Measurements from ENCODE around the gene C10orf143.

The C10orf143 gene

DNA sequence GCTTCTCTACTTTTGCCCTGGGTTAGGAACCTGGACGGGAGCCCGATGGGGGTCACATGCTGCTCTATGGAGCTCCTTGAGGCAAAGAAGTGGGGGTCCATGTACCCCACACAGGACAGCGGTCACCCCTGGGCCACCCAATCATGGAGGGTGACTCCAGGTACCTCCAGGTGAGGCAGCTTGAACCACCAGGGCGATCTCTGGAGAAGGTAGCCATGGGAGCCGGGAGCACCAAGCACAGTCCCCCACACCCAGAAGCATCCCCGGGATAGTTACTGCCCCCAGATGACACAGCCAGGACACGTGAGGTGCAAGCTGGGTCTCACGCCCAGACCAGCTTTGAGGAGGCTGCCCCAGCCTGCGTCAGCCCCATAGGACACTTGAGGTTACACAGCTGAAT lies 58.4 kb downstream of the C10orf143 start:
- FAIRE-seq: no peak

DNA sequence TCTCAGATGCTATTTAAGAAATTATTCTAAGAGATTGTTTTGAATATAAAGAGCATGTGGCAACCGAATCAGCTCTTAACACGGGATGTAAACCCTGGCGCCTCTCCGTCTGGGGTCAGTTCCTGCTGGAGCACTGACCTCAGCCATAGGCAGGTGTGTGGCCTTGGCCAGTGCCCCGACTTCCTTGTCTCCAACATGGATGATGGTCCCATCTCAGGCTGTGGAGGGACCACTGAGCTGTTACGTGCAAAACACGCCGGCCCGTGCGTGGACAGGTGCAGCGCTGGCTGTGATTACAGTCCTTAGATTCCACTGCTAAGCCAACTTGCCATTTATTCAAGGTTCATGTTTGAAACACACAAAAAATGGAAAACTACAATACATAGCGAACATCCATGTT lies 59.9 kb downstream of the C10orf143 start:
- FAIRE-seq: no peak

DNA sequence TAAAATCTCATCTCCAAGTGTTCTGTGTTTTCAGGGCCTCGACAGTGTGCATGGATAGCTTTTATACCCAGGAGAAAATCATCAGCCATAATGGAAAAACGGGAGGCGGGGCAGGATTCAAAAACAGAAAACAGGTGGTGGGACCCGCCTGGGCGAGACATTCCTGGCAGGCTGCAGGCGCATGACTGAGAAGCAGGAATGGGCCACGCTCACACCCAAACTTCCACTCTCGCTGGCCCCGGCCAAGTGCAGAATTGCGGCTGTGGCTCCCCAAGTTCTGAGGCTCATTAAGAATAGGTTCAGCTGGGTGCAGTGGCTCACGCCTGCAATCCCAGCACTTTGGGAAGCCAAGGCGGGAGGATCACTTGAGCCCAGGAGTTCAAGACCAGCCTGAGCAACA lies 60.6 kb downstream of the C10orf143 start:
- FAIRE-seq: no peak

DNA sequence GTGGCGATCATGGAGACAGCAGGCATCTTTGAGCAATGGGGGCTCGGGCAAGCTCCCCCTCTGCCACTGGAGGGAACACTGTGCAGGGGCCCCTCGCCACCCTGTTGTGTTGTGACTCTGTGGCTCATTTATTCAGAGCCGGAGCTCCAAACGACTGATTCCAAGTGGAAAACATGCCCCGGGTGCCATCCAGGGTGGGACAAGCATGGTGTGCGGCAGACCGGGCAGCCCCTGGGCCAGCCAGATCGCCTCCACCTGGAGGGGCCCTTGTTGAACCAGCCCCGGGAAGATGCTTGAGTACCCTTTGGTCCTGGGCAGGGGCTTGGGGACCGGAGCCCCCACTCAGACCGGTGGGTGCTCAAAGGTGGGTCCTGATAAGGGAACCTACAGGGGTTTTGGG lies 61.4 kb downstream of the C10orf143 start:
- no peak for FAIRE-seq

DNA sequence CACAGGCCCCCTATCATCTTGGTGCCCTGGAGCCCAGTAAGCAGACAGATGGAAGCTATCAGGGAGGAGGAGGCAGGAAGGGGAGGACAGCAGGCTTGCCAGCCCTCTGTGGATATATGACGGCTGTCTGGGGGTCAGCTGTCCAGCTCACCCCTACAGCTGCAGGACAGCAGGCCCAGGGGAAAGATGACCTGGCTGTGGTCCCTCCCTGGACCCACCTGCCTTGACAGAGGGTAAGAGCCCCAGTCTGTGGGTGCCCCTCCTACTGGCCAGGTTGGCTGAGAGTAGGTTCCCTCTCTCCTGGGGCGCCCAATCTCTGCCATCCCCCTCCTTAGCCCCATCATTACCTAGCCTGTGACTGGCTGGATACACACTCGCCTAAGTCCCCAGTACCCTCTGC lies 62.5 kb downstream of the C10orf143 start:
- FAIRE-seq: no peak

DNA sequence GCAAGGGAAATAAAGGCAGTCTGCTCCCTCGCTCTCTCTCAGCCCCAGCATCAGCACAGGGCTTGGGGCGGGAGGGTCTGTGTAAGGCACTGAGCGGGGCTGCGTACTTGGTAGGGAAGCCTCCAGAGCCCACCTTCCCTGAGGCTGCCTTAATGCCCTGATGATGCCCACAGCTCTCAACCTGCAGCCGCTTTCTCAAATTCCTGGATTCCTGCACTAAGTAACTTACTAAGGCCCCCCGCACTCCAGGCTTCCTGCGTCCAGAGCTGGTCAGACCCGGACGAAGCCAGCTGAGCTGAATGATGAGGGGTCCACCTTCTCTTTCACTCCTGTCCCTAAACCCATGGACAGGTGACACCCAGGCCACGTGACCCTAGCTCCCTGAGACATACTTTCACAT lies 63.3 kb downstream of the C10orf143 start:
- FAIRE-seq: no peak

DNA sequence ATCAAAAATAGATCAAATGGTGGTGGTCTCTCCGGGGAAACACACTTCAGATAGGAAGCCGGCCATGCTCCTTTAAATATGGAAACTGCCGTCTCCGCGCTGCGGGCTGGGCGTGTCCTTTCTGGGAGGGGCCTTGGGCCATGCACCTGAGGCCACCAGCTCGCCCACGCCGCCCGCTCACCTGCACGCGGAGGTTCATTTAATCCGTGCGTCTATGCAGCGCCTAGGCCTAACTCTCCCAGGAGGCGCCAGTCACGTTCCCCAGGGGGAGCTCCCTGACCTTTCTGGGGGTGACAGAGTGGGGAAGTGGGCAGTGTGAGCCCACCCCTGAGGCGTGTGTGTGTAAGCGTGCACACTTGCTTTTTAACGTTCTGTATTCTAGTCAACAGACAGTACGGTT lies 64.0 kb downstream of the C10orf143 start:
- no peak for FAIRE-seq

DNA sequence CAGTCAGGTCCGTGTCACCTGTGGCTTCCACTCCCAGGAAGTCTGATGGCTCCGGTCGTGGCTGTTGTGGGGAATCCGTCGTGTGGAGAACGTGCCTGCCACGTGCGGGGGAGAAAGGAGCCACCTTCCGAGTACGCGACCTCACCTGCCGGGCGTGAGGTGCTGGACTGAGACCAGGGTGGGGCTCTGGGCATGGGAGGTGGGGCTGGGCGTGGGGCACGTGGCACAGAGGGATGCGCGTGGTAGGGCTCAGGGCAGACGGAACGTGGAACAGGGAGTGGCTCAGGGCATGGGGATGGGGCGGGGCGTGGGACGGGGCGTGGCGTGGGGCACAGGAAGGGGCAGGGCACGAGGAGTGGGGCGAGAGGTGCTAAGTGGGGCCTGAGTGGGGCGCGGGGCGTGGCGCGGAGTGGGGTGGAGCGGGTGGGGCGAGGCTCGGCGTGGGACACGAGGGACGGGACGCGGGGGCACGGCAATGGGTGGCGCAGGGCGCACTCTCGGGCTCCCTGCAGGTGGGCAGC lies 64.8 kb downstream of the C10orf143 start:
- no peak for FAIRE-seq

DNA sequence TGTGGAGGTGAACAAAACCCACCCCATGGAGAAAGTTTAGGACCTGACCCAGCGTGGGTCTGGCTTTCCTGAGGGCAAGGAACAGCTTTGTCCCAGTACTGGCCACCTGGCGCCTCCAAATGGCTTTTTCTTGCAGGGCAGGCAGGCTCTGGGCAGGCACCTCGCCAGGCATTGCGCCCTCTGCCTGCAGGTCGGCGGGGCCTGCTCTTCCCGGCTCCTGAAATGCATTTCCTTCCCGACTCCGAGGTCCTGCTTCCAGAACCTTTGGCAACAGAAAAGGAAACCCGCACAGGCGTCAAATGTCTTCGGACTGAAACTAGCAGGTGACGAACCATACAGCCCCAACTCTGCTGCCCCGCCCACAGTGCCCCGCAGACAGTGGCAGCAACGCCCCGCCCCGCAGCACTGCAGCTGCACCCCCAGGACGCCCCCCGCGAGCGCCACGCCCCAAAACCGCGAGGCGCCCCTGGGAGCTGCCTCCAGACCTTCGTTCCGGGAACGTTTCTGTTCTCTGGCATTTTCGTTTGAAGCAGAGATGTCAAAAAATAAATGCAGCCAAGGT lies 65.5 kb downstream of the C10orf143 start:
- FAIRE-seq: no peak

DNA sequence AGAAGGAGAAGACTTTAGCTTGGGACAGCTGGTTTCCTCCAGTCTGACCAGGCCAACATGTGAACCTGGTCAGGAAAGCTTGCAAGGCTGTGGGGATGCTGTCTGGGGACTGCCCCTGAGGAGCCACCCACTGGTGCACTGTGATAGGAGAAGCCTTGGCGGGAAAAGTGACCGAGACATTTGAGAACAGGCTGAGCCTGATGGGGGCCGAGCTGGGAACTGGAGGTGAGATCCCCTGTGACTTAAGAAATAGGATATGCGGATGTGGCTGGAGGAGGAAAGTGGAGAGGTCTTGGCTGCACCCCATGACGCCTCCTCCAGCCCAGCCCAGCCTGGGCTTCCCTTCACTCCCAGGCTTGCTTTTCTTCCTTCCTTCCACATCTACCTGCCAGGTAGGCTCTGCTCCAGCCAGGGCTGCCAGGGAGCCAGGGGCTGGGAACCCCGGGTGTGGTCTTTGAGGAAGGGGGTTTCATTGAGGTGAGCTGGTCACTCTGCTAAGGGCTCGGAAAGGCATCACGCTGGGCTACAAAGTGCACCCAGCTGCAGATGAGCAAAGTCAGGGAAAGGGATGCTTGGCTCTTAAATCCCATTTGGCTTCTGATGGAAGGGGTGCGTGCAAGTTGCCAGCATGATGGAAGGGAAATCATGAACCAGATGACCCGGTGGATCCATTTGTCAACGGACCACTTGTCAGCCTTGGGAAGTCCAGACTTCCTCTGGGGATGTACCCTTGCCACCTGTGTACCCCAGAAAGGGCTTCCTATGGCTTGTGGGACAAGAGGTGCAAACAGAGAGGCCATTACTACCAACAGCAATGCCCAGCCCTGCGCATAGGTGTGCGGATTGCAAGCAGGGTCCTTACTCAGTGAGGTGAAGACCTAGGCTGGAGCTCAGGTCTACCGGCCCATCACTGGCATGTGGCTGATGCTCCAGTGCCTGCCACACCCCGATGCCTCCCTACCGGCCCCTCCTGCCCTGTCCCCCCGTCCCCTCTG lies 66.3 kb downstream of the C10orf143 start:
- no peak for FAIRE-seq

DNA sequence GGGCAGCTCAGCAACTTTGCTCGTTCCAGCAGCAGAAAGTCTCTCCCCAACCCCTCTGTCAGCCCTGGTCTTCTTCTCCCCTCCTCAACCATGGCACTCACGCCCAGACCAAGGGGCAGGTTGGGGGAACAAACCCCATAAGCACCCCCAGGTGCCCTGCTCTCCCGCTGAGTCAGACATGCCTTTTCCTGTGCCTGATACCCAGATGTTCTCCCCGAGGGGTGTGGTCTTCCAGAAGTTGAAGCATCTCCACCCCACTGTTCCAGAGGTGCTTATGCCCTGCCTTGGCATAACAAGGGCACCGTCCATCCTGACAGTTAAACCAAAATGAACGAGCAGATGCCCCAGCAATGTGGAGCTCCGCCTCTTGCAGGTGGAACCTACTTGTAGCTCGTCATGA lies 67.1 kb downstream of the C10orf143 start:
- FAIRE-seq: no peak

DNA sequence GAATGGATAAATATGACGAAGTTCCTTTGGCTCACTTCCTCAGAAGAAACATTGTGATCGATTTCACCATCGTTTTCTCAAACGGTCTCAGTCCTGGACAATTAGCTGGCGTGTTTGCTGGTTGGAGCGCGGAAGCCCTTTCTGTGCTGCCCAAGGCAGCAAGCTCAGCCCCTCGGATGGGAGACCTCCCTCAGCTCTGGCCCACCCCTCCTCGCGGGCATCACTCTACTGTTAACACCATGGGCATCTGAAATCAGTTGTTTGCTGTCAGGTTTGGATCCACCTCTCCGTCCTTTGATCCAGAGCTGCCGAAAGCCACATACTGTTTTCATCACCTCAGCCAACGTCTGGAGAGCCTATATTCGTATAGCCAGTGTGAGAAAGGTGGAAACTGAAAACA lies 68.2 kb downstream of the C10orf143 start:
- FAIRE-seq: no peak

DNA sequence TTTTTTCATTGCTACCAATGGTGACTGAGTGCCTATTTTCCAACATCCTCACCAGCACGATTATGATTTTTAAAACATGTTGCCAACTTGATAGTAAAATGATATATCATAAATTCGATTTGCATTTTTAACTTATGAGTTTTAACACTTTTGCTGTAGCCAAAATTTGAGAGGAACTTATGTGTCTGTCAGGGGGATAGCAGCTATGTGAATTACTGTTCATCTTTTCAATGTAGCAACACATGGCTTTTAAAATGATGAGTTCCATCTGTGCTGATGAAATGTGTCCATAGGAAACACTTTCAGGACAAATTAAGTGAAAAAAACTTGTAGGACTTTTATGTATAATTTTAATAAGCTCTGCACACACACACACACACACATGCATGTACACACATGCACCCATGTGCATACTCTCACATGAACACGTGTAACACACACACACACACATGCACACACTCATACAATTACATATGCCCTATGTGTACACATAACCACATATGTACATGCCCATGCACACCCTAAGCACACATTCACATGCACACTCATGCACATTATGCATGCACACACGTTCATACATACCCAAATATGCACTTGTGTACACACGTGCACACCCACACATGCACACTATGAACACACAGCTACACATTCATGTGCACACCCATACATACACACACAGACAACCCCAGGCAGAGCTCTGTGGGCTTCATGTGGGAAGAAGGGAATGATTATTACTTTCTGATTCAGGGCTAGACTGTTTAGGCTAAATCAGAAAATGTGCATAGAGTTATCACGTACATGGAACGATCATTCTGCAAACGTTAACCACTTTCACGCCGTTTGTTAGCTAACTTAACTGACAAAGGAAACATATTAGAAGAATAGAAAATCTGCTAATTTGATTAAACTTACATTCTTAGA lies 68.9 kb downstream of the C10orf143 start:
- FAIRE-seq: no peak

DNA sequence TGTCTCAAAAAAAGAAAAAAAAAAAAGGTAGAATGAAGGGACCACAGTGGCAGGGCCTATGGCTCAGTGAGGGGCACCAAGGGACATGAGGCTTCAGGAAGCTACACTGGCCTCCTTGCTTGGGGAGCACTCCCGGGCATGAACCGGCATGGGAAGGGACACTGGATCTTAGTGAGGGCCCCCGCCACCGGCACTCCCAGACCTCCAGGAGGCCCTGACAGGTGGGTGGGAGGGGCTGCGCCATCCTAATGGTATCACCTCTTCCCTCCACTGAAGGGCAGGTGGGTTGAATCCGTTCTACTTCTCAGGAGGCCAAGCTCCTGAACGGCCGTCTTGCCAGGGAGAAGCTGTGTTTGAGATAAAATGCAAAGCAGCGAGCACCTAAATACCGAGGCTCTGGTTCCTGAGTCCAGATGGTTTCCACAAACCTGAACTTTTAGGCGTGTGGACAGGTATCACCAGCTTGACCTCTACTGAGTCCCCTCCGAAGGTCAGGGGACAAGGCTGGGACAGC lies 69.8 kb downstream of the C10orf143 start:
- FAIRE-seq: no peak

DNA sequence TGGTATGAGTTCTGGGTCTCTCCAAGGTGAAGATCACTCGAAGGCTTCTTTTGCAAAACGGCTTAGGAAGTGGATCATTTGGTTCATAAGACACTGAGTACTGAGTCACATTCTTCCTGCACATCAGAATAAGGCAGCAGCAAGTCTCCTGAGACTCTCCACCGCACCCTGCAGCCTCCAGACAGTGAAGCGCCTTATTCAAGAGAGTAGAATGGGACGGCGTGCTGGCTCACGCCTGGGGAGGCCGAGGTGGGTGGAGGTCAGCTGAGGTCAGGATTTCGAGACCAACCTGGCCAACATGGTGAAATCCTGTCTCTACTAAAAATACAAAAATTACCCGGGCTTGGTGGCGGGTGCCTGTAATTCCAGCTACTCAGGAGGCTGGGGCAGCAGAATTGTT lies 70.3 kb downstream of the C10orf143 start:
- no peak for FAIRE-seq

DNA sequence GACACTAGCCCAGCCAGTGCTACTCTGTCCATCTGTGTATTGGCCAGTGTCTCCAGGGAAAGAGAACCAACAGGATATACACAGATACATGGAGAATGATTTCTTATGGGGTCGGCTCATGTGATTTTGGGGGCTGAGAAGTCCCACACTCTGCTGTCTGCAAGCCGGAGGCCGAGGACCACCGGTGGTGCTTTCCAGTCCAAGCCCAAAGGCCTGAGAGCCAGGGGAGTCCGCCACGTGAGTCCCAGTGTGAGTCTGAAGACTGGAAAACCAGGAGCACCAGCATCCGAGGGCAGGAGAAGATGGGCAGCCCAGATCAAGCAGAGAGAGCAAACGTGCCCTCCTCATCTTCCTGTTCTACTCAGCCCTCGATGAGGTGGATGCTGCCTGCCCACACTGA lies 71.5 kb downstream of the C10orf143 start:
- FAIRE-seq: no peak

DNA sequence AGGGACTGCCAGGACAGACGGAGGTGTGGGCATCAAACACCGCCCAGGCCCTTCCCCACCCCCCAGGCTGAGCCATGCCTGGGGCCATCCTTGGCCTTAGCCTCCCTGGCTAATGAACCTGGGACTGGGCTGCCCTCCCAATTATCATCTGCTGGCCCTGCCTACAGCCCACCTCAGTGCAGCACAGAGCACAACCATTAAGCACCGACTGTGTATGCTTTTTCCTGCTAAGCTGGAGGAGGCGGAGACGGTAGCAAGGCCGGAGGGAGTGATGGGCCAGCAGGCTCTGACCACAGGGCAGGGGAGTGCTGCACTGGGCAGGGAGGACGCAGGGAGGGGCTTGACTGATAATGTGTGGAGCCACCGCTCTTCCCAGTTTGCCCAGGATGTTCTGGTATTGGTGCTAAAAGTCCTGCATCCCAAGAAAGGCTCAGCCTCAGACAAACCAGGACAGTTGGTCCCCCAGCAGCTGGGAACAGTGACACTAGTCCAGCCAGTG lies 72.0 kb downstream of the C10orf143 start:
- no peak for FAIRE-seq

DNA sequence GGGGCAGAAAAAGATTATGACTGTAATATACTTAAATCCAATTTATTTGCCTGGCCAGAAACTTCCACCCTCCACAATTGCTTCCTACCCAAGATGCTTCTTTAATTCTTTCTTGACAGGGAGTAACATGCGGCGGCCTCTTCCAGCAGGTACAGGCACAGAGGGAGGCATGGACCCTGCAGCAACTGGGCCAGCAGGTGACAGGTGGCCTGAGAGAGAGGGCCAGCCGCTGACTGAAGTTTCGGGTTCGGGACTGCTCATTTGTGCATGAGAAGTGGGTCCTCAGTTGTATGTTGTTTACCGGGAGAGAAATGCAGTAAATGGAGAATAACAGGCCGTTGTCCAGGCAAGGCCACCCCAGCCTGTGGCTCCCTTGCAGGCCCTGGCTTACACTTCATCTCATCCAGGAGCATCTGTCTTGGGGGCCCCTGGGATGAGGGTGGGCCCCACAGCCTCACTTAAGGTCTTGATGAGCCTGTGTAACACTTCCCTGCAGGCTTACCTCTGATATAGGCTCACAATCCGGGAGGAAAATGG lies 72.5 kb downstream of the C10orf143 start:
- no peak for FAIRE-seq

DNA sequence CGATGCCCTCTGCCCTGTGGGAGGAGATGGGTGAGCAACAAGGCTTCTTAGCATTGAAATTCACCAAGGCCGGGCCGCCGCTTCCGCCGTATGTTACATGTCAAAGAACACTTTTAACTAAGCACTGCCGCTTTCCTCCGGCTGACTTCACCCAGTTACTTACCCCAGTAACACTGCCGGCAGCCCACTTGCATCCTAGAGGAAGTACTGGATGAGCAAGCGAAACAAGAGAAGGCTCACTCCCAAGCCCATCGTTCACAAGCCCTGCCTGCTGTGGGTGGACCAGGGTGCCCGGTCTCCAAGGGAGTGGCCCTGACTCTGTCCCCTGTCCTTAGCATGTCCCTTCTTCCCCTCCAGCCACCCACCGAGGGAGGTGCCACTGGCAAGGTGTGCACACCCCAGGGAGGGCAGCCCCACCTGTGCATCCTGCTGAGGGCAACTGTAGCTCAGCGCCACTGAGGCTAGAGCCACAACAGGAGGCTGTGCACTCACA lies 73.4 kb downstream of the C10orf143 start:
- no peak for FAIRE-seq

DNA sequence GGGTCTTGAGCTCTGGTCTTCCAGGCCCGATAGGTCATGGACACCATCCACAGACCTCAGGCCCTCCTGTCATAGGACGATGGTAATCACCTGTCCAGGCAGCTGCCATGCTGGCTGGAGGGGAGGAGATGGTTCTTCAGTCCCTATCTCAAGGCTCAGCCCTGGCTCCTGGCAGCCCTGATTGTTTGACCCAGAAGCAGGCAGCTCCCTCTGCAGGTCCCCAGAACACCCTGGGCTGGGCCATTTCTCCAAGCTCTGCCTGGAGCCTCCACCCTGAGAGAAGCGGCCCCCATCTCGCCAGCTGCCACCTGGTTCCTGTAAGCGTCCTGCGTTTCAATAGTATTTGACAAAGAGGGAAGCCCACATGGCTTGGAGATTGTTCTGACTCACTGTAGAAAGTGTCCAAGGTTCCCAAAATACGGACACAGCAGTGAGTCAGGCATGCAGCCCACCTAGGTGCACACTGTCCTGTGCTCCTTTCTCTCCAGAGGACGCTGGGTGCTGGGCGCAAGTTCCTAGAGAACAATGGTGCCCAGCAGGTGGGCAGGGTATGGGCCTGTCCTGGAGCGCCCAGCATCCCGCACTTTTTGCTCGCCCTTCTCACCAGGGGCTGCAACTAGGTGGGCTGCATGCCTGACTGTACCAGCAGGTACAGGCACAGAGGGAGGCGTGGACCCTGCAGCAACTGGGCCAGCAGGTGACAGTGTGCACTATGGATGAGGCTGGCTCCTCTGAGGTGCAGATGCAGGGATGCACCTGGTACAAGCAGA lies 74.1 kb downstream of the C10orf143 start:
- no peak for FAIRE-seq

DNA sequence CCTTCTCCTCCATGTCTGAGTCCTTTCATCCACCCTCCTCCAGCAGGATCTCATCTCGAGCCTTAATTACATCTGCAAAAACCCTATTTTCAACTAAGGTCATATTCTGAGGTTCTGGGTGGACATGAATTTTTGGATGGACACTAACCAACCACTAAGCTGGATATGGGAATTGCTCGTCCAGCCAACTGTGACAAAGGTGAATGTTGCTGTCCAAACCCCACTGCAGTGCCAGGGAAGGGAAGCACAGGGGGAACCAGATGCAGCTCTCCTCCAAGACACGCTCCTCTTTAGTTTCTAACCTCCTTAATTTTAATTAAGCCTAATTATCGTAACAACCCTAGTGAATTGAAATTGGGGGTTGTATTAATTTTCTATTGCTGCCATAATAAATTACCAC lies 81.4 kb downstream of the C10orf143 start:
- FAIRE-seq: no peak
